ENCODE data around the gene ARSG. TPM values are rescaled to one million over a fixed set of nuclear protein-coding genes. Genes with fewer than 3 reads are reported as not detected.

ARSG gene
- total and polyA plus RNA-seq, 9 of the 15 experiments (the other 6 are each of a cell fraction or from before 2014, with no cell fraction given) = 1.0 to 5.6 (median 1.8) TPM

DNA sequence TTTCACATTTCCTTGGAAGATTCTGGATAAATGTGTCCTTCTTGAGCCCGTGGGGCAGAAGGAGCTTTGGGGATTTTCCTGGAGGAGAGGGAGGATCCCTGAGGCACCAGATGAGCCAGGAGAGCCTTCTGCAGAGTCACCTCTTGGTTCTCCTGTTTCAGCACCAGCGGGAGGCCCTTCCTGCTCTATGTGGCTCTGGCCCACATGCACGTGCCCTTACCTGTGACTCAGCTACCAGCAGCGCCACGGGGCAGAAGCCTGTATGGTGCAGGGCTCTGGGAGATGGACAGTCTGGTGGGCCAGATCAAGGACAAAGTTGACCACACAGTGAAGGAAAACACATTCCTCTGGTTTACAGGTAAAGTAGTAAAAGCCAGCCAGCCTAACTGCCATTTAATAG lies 77.1 kb downstream of the ARSG start:
- CTCF ChIA-PET (ENCODE audit: low intra/inter-chr PET ratio) = no interaction called here
- no TSS peak for BruUV-seq (replicated peaks)

DNA sequence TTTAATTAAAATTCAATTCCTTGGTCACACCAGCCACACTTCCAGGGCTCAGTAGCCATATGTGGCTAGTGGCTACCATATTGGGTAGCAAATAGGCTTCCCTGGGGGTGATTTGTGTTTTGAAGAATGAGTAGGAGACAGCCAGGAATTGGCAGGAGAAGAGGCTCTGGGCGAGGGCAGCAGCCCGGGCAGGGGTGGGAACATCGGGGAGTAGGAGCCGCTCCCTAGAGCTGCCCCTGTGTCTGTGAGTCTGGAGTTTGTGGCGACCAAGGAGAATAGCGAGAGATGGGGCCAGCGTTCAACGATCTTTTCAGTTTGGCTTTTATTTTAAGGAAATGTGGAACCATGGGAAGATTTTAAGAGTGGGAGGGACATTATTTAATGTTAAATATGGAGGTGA lies 84.3 kb downstream of the ARSG start:
- Histone ChIP-seq H3K4me2 (ENCODE audit: insufficient read depth, low read length) (no peak overlapping the region), H3K9me1 (ENCODE audit: control insufficient read depth, insufficient read depth, low read length) (no peaks in the 10 kb centered on the region), H3K36me3 (ENCODE audit: control insufficient read depth, insufficient read depth, low read length) (no peaks in the 10 kb centered on the region), H2AFZ (ENCODE audit: low read depth, low read length) (no peak overlapping the region), H3K4me1 (replicated peaks in 1 of 2; ENCODE audit: control insufficient read depth in 2 of 2, insufficient read depth in 2 of 2, low read length in 2 of 2) (no peaks in the 10 kb centered on the region), H3K4me3 (no peak overlapping the region), H3K79me2 (ENCODE audit: control insufficient read depth, insufficient read depth, low read length) (no peaks in the 10 kb centered on the region), H4K20me1 (replicated peaks; ENCODE audit: control insufficient read depth, insufficient read depth, low read length) (no peaks in the 10 kb centered on the region), H3K27ac (ENCODE audit: extremely low read depth, low read depth, low read length) (no peak overlapping the region), H3K27me3 (ENCODE audit: control insufficient read depth in 2 of 2, insufficient read depth in 2 of 2, low read length in 2 of 2) (peaks cover 17 to 33% of the 10 kb centered on the region in 2 experiments), H3K9me3 (replicated peaks; ENCODE audit: control insufficient read depth, insufficient read depth, low read depth, low read length) (no peaks in the 10 kb centered on the region), H3K9ac (ENCODE audit: insufficient read depth in 1 of 2, low read depth in 2 of 2, low read length in 2 of 2) (no peak overlapping the region)
- POLR2A ChIA-PET = no interaction called here
- no peak for DNase-seq (ENCODE audit: extremely low read depth in 1 of 4, low spot score in 3 of 4)
- ATAC-seq = no peak
- in situ Hi-C loops (cut with MboI) (no loop called here), intact Hi-C loops (cut with micrococcal nuclease) (no loop called here)
- 2% methylated on average over 8 of the region's 8 CpGs for WGBS (ENCODE audit: insufficient coverage, low coverage, missing lambda C conversion rate)
- no peak for FAIRE-seq
- CTCF ChIA-PET (ENCODE audit: low intra/inter-chr PET ratio) = no interaction called here
- no TSS peak for BruUV-seq (replicated peaks)
- TF ChIP-seq POLR2AphosphoS5 (IDR thresholded peaks at IDR 0.05; ENCODE audit: control insufficient read depth, insufficient read depth, low read depth, low read length) (no peak), EP400 (IDR thresholded peaks at IDR 0.05) (no peak), HEY1 (CRISPR knock-in tag; IDR thresholded peaks at IDR 0.05; ENCODE audit: borderline replicate concordance) (no peak), ZNF830 (CRISPR knock-in tag; IDR thresholded peaks at IDR 0.05) (no peak), ZC3H11A (IDR thresholded peaks at IDR 0.05; ENCODE audit: low read depth, low read length) (no peak), ZNF347 (CRISPR knock-in tag; IDR thresholded peaks at IDR 0.05; ENCODE audit: low read depth) (no peak), ETV6 (IDR thresholded peaks at IDR 0.05; ENCODE audit: borderline replicate concordance in 1 of 2, low read depth in 2 of 2, low read length in 1 of 2) (no peak), ETV6 (CRISPR knock-in tag; IDR thresholded peaks at IDR 0.05; ENCODE audit: borderline replicate concordance) (no peak), ZNF644 (tag; IDR thresholded peaks at IDR 0.05; ENCODE audit: low read depth) (no peak)
- TF ChIP-seq, protein P1, sequence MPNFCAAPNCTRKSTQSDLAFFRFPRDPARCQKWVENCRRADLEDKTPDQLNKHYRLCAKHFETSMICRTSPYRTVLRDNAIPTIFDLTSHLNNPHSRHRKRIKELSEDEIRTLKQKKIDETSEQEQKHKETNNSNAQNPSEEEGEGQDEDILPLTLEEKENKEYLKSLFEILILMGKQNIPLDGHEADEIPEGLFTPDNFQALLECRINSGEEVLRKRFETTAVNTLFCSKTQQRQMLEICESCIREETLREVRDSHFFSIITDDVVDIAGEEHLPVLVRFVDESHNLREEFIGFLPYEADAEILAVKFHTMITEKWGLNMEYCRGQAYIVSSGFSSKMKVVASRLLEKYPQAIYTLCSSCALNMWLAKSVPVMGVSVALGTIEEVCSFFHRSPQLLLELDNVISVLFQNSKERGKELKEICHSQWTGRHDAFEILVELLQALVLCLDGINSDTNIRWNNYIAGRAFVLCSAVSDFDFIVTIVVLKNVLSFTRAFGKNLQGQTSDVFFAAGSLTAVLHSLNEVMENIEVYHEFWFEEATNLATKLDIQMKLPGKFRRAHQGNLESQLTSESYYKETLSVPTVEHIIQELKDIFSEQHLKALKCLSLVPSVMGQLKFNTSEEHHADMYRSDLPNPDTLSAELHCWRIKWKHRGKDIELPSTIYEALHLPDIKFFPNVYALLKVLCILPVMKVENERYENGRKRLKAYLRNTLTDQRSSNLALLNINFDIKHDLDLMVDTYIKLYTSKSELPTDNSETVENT (CRISPR knock-in tag; IDR thresholded peaks at IDR 0.05) = no peak

More for the DNA sequence above, 77.1 kb downstream of the ARSG start:
- Histone ChIP-seq H4K20me1 (replicated peaks; ENCODE audit: control insufficient read depth, insufficient read depth, low read length) (no peaks in the 10 kb centered on the region), H3K9ac (ENCODE audit: insufficient read depth in 1 of 2, low read depth in 2 of 2, low read length in 2 of 2) (no peak overlapping the region), H3K27ac (ENCODE audit: extremely low read depth, low read depth, low read length) (no peak overlapping the region), H3K27me3 (ENCODE audit: control insufficient read depth in 2 of 2, insufficient read depth in 2 of 2, low read length in 2 of 2) (peaks cover 26 to 55% of the 10 kb centered on the region in 2 experiments), H3K4me2 (ENCODE audit: insufficient read depth, low read length) (no peak overlapping the region), H3K79me2 (ENCODE audit: control insufficient read depth, insufficient read depth, low read length) (no peaks in the 10 kb centered on the region), H3K9me1 (ENCODE audit: control insufficient read depth, insufficient read depth, low read length) (no peaks in the 10 kb centered on the region), H3K4me3 (no peak overlapping the region), H2AFZ (ENCODE audit: low read depth, low read length) (no peak overlapping the region), H3K9me3 (replicated peaks; ENCODE audit: control insufficient read depth, insufficient read depth, low read depth, low read length) (no peaks in the 10 kb centered on the region), H3K36me3 (ENCODE audit: control insufficient read depth, insufficient read depth, low read length) (no peaks in the 10 kb centered on the region), H3K4me1 (replicated peaks in 1 of 2; ENCODE audit: control insufficient read depth in 2 of 2, insufficient read depth in 2 of 2, low read length in 2 of 2) (no peaks in the 10 kb centered on the region)
- POLR2A ChIA-PET = interaction anchor here (0.8 kb wide), 1 partner anchor 23 kb away, joined by 4 read pairs; no protein-coding TSS in a partner anchor
- TF ChIP-seq, protein P2, sequence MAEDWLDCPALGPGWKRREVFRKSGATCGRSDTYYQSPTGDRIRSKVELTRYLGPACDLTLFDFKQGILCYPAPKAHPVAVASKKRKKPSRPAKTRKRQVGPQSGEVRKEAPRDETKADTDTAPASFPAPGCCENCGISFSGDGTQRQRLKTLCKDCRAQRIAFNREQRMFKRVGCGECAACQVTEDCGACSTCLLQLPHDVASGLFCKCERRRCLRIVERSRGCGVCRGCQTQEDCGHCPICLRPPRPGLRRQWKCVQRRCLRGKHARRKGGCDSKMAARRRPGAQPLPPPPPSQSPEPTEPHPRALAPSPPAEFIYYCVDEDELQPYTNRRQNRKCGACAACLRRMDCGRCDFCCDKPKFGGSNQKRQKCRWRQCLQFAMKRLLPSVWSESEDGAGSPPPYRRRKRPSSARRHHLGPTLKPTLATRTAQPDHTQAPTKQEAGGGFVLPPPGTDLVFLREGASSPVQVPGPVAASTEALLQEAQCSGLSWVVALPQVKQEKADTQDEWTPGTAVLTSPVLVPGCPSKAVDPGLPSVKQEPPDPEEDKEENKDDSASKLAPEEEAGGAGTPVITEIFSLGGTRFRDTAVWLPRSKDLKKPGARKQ (CRISPR knock-in tag; IDR thresholded peaks at IDR 0.05) = no peak
- TF ChIP-seq SRF (CRISPR knock-in tag; IDR thresholded peaks at IDR 0.05) (no peak), BHLHE40 (IDR thresholded peaks at IDR 0.05; ENCODE audit: low read length) (peak; percentile 53)
- FAIRE-seq (no peak), ATAC-seq (no peak), DNase-seq (ENCODE audit: extremely low read depth in 1 of 4, low spot score in 3 of 4) (no peak)
- in situ Hi-C loops (cut with MboI) = no loop called here
- intact Hi-C loops (cut with micrococcal nuclease) = no loop called here
- WGBS (ENCODE audit: insufficient coverage, low coverage, missing lambda C conversion rate) = 1% methylated on average over 5 of the region's 5 CpGs
